ENCODE data around the gene AFDN.

AFDN gene

DNA sequence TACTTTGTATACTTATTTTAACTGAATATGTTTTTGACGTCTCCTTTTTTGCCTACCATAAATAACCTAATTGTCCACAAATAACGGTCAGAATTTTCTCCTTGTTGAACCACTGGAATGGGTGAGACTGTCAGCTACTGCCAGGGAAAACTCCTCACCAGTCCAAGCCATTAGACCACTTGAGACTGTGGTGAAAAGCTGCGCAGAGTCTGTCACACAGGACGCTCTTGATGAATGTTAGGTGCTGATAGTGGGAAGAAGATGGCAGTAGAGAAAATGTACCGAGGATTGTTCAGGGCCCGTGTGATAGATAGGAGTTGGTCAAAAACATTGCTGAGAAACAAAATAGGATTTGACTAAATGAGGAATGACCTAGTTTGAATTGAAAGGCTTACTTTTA, 95.1 kb downstream of the AFDN start:
- no peak for DNase-seq

DNA sequence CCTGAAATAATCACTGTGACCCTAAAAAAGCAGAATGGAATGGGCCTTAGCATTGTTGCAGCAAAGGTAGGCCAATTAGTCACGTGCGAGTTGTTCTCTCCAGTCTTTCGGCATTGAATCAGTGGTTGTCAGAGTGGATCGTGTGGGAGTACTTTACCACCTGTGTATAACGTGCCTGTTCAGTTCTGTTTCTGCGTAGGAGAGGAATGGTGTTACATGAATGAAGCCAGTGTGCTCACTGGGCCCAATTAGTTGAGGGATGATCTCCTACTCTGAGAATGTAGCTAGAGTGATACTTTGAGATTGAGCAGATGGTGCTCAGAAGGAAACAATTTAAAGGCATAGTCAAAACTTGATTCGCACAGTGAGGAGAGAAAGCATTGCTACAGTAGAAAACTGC, 98.3 kb downstream of the AFDN start:
- DNase-seq, result no peak

- DNase-seq, result no peak
These were observed 100.5 kb downstream of the AFDN start for GRCh38 chr6:167927246-167927645.

- no peak for DNase-seq
These were observed 101.4 kb downstream of the AFDN start for GRCh38 chr6:167928111-167928510.

- no peak for DNase-seq
These were observed 103.6 kb downstream of the AFDN start for GRCh38 chr6:167930295-167930694.

DNA sequence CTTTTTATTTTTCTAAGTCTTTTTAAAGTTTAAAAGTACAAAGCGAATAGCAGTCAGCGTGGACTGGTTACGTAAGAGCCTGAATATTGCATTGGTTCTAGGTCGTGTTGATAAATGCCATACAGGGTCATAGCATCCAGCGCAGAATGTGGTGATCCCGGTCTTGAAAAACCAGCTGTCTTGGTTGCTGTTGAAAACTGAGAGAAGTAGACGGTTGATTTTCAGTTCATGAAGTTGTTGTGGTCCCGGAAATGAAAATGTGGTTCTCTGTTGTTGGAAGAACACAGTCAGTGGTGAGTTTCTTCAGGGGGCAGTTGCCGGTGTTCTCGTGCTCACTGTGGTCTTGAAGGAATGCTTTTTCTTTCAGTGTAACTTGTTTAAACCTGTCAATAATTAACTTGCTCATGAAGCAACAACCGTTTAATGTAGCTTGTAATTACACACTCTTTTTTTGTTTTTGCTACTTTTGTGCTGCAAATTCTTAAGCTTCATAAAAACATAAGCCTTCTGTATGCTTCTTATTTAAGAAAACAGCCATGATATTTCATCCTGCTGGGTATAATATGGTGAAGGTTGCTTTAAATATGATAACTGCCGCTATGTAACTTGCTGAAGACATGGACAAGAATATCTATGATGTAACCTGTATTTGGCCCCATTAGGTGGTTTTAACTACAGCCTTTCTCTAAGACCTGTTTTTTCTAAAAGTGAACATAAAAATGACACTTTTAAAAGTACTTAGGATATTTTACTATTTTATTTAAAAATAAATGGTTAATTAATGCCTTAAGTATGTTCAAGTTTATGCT, 106.0 kb downstream of the AFDN start:
- DNase-seq, result no peak

DNA sequence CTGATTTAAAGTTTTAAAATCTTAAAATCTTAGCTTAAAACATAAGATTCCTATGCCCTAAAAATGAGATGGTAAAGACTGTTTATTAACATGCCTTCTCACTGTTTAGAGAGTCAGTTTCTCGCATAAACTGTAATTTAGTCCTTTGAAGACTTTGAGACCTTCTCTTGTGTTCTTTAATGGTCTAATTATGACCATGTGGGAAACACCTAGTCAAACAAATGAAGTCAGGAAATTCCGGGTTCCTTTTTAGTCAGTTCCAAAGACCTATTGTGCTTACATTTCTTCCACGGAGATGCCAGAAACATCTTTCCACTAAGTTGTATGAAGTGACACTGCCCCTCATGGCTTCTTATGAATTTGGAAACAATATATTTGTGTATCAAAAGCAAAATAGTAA, 106.6 kb downstream of the AFDN start:
- no peak for DNase-seq

DNA sequence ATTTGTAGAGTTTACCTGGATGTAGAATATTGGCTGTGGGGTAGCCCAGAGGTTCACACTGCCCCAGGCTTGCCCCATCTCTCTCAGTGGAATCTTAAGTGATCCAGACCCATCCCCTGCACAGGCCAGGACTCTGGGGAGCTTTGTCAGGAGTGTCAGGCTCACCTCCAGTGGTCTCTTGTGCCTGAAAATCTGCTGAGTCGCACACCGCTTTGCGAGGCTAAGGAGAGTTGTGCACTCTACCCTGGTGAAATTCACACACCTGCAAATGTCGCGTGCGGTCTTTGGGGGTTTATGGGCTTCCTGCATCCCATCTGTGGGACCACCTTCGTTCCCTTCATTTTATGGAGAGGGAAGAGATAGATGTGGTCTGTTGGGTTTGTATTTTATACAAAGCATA, 107.1 kb downstream of the AFDN start:
- DNase-seq, result no peak

DNA sequence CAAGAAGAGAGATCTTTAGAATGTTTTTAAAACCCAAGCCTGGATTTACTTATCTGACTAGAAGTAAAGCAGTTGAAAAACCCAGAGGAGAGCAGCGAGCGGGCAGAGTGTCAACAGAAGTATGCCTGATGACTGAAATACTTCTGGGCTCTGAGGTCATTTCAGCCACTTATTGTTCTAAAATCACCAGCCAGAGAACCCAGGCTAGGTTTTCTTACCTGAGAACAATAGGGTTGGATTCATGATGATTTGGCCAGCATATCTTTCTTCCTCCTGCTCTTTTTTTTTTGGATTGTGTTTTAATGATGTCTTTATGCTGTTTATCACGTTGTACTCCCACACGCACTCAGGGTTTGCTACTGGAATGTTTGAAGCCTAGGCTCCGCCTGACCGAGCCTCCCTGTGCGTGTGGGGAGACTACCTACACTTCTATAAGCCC, 107.7 kb downstream of the AFDN start:
- no peak for DNase-seq

- DNase-seq, result no peak
These were observed 109.3 kb downstream of the AFDN start for GRCh38 chr6:167936051-167936450.

DNA sequence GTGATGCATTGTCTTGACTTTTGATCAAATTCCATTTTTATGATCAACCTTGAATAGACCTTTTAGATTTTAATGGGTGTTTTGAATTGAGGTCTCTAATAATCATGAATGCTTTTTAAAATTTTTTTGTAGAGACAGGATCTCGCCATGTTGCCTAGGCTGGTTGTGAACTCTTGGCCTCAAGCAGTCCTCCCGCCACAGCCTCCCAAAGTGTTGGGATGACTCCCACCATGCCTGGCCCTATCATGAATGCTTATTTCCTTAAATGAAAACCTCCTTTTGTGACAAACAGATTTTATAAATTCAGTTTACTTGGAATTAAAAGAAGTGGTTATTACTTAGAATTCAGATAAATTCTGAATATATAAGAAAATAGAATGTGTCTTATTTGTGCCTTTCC, 110.6 kb downstream of the AFDN start:
- no peak for DNase-seq

DNA sequence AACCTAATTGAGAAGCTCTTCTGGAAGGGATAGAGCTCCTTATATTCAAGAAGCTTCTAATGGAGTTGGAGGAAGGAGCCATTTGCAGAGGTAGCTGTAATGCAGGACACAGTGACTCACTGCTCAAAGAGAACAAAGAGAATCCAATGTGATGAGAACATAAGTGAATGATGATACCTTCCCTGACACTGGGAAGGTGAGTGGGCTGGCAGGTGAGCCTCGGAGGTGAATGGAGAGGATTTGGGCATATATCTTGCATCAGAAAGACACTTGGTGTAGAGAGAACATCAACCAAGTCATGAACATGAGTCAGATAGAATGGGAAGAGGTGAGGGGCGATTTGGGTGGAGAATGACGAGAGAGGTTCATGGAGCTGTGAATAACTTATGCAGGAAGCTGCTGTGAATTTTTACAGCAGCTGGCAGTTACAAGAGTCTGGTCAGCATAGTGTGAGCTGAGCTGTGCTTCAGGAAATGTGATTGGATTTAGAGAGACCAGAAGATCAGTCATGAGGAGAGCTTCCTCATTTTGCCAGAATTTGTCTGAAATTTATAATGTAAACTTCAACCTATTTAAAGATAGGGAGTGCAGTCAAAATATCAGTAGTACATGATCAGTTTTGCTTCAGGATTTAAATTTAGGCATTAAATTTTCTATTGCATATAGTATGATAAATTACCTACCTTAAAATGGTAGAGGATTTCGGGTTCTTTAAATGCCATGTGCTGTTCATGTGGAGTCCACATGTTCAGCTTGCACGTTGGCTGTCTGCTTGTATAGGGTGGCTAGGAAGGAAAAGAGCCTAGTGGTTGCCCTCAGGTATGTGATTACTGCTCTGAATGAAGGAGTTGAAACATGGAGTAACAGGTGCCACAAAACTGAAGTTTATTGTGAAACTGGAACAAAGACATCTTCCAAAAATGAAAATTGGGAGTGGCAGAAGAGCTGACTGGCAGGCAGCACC, 111.5 kb downstream of the AFDN start:
- no peak for DNase-seq

GRCh38 chr6:167941822-167942221, 115.1 kb downstream of the AFDN start:
- no peak for DNase-seq

- no peak for DNase-seq
These were observed 117.4 kb downstream of the AFDN start for GRCh38 chr6:167944130-167944529.

GRCh38 chr6:167946007-167946406, 119.3 kb downstream of the AFDN start:
- no peak for DNase-seq

- no peak for DNase-seq
These were observed 119.9 kb downstream of the AFDN start for GRCh38 chr6:167946604-167947003.

- DNase-seq, result no peak
These were observed 121.0 kb downstream of the AFDN start for GRCh38 chr6:167947716-167948115.

GRCh38 chr6:167948716-167949115, 122.0 kb downstream of the AFDN start:
- DNase-seq, result no peak

DNA sequence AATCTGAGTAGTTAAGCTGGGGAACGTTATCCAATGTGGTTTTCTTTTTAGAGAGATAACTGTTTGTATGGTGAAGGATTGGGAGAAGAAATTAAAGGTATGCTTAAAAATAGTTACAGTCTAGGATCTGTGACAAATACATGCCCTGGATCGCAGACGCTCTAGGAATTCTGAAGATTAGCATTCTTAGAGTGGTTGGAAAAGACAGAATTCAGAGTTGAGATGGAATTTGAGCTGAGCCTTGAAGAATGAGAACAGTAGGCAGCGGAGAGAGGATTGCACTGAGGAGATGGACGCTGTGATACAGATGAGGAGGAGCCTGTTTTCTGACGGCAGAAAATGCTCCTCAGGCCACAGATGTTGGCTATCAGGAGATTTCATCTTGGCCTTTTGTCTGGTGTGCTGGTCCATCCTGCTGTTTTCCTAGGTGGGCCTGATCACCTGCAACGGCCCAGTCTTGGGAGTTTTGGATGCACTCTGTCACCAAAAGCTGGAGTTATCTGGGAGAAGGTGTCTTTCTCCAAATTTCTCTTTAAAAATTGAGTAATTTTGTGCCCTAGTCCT, 122.5 kb downstream of the AFDN start:
- DNase-seq, result no peak

GRCh38 chr6:167951781-167952511, 125.2 kb downstream of the AFDN start:
- DNase-seq, result no peak

DNA sequence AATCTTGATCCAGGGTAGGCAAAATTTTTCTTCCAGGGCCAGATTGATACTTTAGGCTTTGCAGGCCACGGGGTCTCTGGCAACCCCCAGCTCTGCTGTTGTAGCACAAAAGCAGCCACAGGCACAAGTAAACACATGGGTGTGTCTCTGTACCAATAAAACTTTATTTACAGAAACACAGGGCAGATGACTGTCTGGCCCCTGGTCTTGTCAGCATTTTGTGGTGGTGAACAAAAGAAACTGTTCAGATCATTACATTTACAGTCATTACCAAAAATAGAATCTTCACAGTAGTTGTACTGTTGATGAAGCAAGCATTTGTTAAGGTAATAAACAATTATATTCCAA, 125.8 kb downstream of the AFDN start:
- no peak for DNase-seq

DNA sequence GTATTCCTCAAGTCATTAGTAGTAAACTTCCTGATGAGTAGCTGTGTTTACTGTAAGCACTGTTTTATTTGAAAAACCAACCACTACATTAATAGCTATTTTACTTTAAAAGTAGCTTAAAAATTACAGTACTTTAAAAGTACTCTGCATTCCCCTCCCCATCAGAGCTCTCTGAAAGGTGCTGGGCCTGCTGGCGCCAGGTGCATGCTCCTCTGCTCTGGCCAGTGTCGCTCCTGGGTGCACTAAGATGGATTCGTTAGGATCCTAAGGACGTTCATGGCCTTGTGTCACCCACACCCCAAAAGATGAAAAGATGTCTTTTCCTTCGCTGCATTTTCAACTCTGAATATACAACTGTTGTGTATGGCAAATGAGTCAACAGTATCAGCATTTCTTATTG, 126.8 kb downstream of the AFDN start:
- no peak for DNase-seq

DNA sequence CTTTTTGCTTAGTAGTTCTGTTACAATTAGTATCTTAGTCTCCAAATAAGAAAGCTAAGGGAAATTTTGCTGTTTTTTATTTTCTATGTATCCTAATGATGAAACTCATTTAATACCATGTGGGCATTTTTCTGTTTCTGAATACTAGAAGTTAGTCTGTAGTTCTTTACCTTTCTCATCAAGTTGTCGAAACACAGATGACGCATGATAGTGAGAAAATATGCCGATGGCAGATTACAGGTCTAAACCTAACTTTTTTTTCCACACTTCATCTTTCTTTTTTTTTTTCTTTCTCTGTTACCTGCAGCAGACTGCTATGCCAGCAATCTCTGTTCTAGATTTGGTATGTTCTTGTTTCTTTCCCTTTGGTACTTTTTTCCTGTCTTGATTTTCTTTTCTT, 127.4 kb downstream of the AFDN start:
- no peak for DNase-seq
